Sigmoid colon (tissue), 7 donors: ENCODE results near the gene PRDM16. TPM values are rescaled to one million over a fixed set of nuclear protein-coding genes. Genes with fewer than 3 reads are reported as not detected.
A peak's percentile ranks its signal among the peaks of the same experiment; 100 is the strongest.

Experiments used
- DNase-seq: peaks from one replicate; pipeline ENCODE4 v3.0.0-alpha.2; 2019
- H3K27ac ChIP-seq, 4 donors: fragments of 200-600 bp; sonication (generic); one replicate each; pipeline ENCODE4 v1.5.1; 2016 to 2019; ENCODE audit warnings: mild to moderate bottlenecking in 1 of 4
- H3K27me3 ChIP-seq, 3 donors: fragments of 200-600 bp; sonication (generic); one replicate each; pipeline ENCODE4 v1.5.1; 2019; ENCODE audit warnings: mild to moderate bottlenecking in 1 of 3
- H3K36me3 ChIP-seq, 4 donors: fragments of 200-600 bp; sonication (generic); one replicate each; pipeline ENCODE4 v1.5.1; 2016 to 2019
- H3K4me1 ChIP-seq, 4 donors: fragments of 200-600 bp; sonication (generic); one replicate each; pipeline ENCODE4 v1.5.1; 2017 to 2019
- H3K4me3 ChIP-seq, 4 donors: fragments of 200-600 bp; sonication (generic); one replicate each; pipeline ENCODE4 v1.5.1; 2017 to 2019; ENCODE audit warnings: mild to moderate bottlenecking in 2 of 4, moderate library complexity in 1 of 4
- H3K9me3 ChIP-seq, 4 donors: fragments of 200-600 bp in 3 of 4; sonication (generic) in 3 of 4; one replicate each; pipeline versions ENCODE4 v1.5.1 to v1.6.1; 2013 to 2019
- CTCF ChIP-seq, 4 experiments: fragments of 450-650 bp in 3 of 4; fragments of 200-600 bp in 1 of 4; IDR thresholded peaks; one replicate each; pipeline ENCODE4 v1.5.1; 2016 to 2019; ENCODE audit warnings: antibody characterized with exemption in 4 of 4, mild to moderate bottlenecking in 3 of 4, moderate library complexity in 2 of 4
- EP300 ChIP-seq, 4 donors: sonication (generic); formaldehyde crosslinking; IDR thresholded peaks; one replicate each; pipeline ENCODE4 v1.6.1; 2017; ENCODE audit warnings: antibody characterized with exemption in 4 of 4
- POLR2A ChIP-seq, 2 donors: fragments of 450-650 bp; IDR thresholded peaks; one replicate each; pipeline ENCODE4 v1.6.1; 2016; ENCODE audit warnings: antibody characterized with exemption in 2 of 2, mild to moderate bottlenecking in 2 of 2, moderate library complexity in 2 of 2
- POLR2AphosphoS5 ChIP-seq, 4 donors: sonication (generic); formaldehyde crosslinking; IDR thresholded peaks; one replicate each; pipeline ENCODE4 v1.6.1; 2017; ENCODE audit warnings: antibody characterized with exemption in 4 of 4
- WGBS, 2 donors: extraction: QIAGEN DNeasy Blood & Tissue Kit; methylation state at CpG; one replicate each; pipeline ENCODE4 v1.1.7; 2013; 5-methylcytosine and 5-hydroxymethylcytosine counted together
- intact Hi-C: fragments of 100-400 bp; cut with DNase I; formaldehyde crosslinking; loops from one replicate; pipeline ENCODE4 v1.15.1; 2023
- polyA plus RNA-seq, 3 donors: library from polyadenylated mRNA; stranded (reverse); fragments of 200-250 nt; gene quantifications; one replicate each; pipeline ENCODE4 v1.2.3, GENCODE V29; 2013
- total RNA-seq, 4 donors: library from RNA; depleted of rRNA; stranded (reverse); fragments of >200 nt; gene quantifications; one replicate each; pipeline ENCODE4 v1.1.0, GENCODE V29; 2016
- donor health status: healthy with polysubstance abuse.
- donor health status: Bipolar disorder and iron deficiency.
- donor health status: healthy.

The PRDM16 gene
- total and polyA plus RNA-seq, 7 donors: under 0.01 to 1.7 (median 0.49) TPM

GRCh38 chr1:3064296-3064850 lies 4.6 kb upstream of the PRDM16 start:
- H3K9me3 ChIP-seq: no peaks in the 10 kb centered on the region
- no peak for TF ChIP-seq EP300 (IDR thresholded peaks at IDR 0.05)
- TF ChIP-seq POLR2AphosphoS5 (IDR thresholded peaks at IDR 0.05): no peak
- no peak for TF ChIP-seq POLR2A (IDR thresholded peaks at IDR 0.05)
- TF ChIP-seq CTCF (IDR thresholded peaks at IDR 0.05): no peak
- no peaks in the 10 kb centered on the region for H3K36me3 ChIP-seq
- peaks cover 0 to 39% (median 34%) of the 10 kb centered on the region in 4 donors for H3K4me1 ChIP-seq
- H3K27ac ChIP-seq: no peak overlapping the region
- 67 to 77% methylated on average over 17 of the region's 17 CpGs for WGBS, 2 donors
- intact Hi-C loops: no loop called here
- peak; percentile 56 for DNase-seq
- H3K4me3 ChIP-seq: no peak overlapping the region
- H3K27me3 ChIP-seq: peaks cover 70 to 97% (median 88%) of the 10 kb centered on the region in 3 donors

GRCh38 chr1:3064901-3065300 lies 4.1 kb upstream of the PRDM16 start:
- H3K4me3 ChIP-seq: no peak overlapping the region
- intact Hi-C loops: loop anchor here (5.0 kb wide), 1 partner anchor 217 kb away; no protein-coding TSS in a partner anchor
- no peak overlapping the region for H3K27ac ChIP-seq
- DNase-seq: peak; percentile 35
- no peaks in the 10 kb centered on the region for H3K36me3 ChIP-seq
- H3K27me3 ChIP-seq: peaks cover 70 to 97% (median 88%) of the 10 kb centered on the region in 3 donors
- no peaks in the 10 kb centered on the region for H3K9me3 ChIP-seq
- 72 to 84% methylated on average over 9 of the region's 9 CpGs for whole genome bisulfite sequencing, 2 donors
- TF ChIP-seq EP300 (IDR thresholded peaks at IDR 0.05) (no peak), POLR2A (IDR thresholded peaks at IDR 0.05) (no peak), POLR2AphosphoS5 (IDR thresholded peaks at IDR 0.05) (no peak), CTCF (IDR thresholded peaks at IDR 0.05) (no peak)
- peaks cover 0 to 44% (median 39%) of the 10 kb centered on the region in 4 donors for H3K4me1 ChIP-seq

- no peaks in the 10 kb centered on the region for H3K36me3 ChIP-seq
- intact Hi-C loops: loop anchor here (5.0 kb wide), 1 partner anchor 217 kb away; no protein-coding TSS in a partner anchor
- no peak overlapping the region for H3K27ac ChIP-seq
- peak; percentile 41 for DNase-seq
- peaks cover 0 to 45% (median 40%) of the 10 kb centered on the region in 4 donors for H3K4me1 ChIP-seq
- 82 to 84% methylated on average over 8 of the region's 8 CpGs for WGBS, 2 donors
- no peak overlapping the region for H3K4me3 ChIP-seq
- TF ChIP-seq POLR2A (IDR thresholded peaks at IDR 0.05): no peak
- TF ChIP-seq POLR2AphosphoS5 (IDR thresholded peaks at IDR 0.05): no peak
- no peak for TF ChIP-seq CTCF (IDR thresholded peaks at IDR 0.05)
- TF ChIP-seq EP300 (IDR thresholded peaks at IDR 0.05): no peak
- H3K27me3 ChIP-seq: peaks cover 70 to 93% (median 85%) of the 10 kb centered on the region in 3 donors
- no peaks in the 10 kb centered on the region for H3K9me3 ChIP-seq
These were observed 3.6 kb upstream of the PRDM16 start for GRCh38 chr1:3065396-3065795.

- Histone ChIP-seq H3K9me3 (no peaks in the 10 kb centered on the region), H3K4me3 (no peak overlapping the region), H3K27ac (no peak overlapping the region), H3K27me3 (peaks cover 69 to 93% (median 86%) of the 10 kb centered on the region in 3 donors), H3K36me3 (no peaks in the 10 kb centered on the region), H3K4me1 (peaks cover 0 to 49% (median 44%) of the 10 kb centered on the region in 4 donors)
- no peak for TF ChIP-seq POLR2A (IDR thresholded peaks at IDR 0.05)
- no peak for TF ChIP-seq EP300 (IDR thresholded peaks at IDR 0.05)
- no peak for TF ChIP-seq CTCF (IDR thresholded peaks at IDR 0.05)
- TF ChIP-seq POLR2AphosphoS5 (IDR thresholded peaks at IDR 0.05): no peak
- intact Hi-C loops: loop anchor here (5.0 kb wide), 1 partner anchor 217 kb away; no protein-coding TSS in a partner anchor
- peak; percentile 14 for DNase-seq
- WGBS, 2 donors: 80% methylated on average over 7 of the region's 7 CpGs
These were observed 3.2 kb upstream of the PRDM16 start for GRCh38 chr1:3065797-3066196.
